Keratinocyte (primary cell): ENCODE results near the gene TMEM254.
"Not testable (repeated sequence)": the region's sequence is repeated elsewhere in the genome, so short reads cannot be mapped to it uniquely, and the experiment has no call there.

Experiments used
- CTCF ChIP-seq, 3 experiments: IDR thresholded peaks in 1 of 3; conservative IDR thresholded peaks in 1 of 3; optimal IDR thresholded peaks in 1 of 3; 2 replicates in 2 of 3; 3 replicates in 1 of 3; pipeline versions ENCODE3 to v1.5.1; 2011; ENCODE audit warnings: low read length in 3 of 3, mild to moderate bottlenecking in 3 of 3, moderate library complexity in 2 of 3, control low read depth in 1 of 3, inconsistent platforms in 1 of 3; ENCODE audit not compliant: insufficient read depth in 2 of 3; ENCODE audit errors: extremely low read depth in 1 of 3
- EZH2 ChIP-seq: IDR thresholded peaks from one replicate; pipeline ENCODE4 v1.6.1; 2012; ENCODE audit warnings: inconsistent platforms, mild to moderate bottlenecking, low read length, moderate library complexity

GRCh38 chr10:80044935-80045334, 33.5 kb upstream of the TMEM254 start:
- peak in 2 of 3 experiments; percentile 8 to 36 for TF ChIP-seq CTCF (optimal IDR thresholded peaks at IDR 0.05 in 1 of 3, IDR thresholded peaks at IDR 0.05 in 1 of 3, conservative IDR thresholded peaks at IDR 0.05 in 1 of 3; ENCODE audit: extremely low read depth in 1 of 3, insufficient read depth in 2 of 3, low read length in 3 of 3)
- not testable (repeated sequence) for TF ChIP-seq EZH2
